ENCODE measurements around the gene TNFRSF1B. TPM values are rescaled to one million over a fixed set of nuclear protein-coding genes. Genes with fewer than 3 reads are reported as not detected.

The TNFRSF1B gene
- 0.26 and 1.3 TPM in 2 replicates for total RNA-seq
- polyA plus RNA-seq (2012), result not detected

- peak; percentile 38 for DNase-seq (ENCODE audit: low read depth)
These were observed at the start of gene TNFRSF1B for GRCh38 chr1:12166834-12167492. Gene TNFRSF1B (plus strand): TSS chr1:12166991. CDS start chr1:12167092, 101 bp downstream.

DNA sequence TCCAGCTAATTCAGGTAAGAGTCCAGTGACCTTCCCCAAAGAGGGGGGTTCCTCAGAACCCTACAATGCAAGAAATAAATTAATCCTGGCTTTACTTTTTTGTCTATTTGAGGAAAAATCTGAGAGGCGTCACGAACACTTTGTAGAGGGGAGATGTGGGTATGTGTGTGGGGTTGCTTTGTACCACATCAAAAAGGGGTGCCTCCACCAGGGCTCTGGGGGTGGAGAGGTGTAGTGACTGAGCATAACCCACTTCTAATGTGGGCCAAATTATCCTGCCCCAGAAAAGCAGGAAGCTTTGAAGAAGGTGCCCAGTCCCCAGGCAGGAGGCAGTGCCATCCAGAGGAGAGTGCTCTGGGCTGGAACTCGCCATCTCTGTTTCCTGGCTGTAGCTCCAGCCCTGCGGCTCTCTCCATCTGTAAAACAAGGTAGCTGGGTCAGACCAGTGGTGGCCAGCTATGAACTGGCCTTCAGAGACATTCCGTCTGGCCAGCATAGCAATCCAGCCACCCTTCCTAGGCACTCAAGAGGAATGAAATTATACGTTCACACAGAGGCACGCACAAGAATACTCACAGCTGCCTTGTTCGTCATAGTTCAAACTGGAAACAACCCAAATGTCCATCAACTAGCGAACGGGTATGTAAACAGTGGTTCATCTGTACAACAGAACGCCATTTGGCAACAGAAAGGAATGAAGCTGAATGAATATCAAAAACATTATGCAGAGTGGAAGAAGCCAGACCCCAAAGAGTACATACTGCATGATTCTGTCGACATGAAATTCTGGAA is 45.4 kb upstream of the TNFRSF1B start:
- DNase-seq (ENCODE audit: low read depth), result peak; percentile 34

DNA sequence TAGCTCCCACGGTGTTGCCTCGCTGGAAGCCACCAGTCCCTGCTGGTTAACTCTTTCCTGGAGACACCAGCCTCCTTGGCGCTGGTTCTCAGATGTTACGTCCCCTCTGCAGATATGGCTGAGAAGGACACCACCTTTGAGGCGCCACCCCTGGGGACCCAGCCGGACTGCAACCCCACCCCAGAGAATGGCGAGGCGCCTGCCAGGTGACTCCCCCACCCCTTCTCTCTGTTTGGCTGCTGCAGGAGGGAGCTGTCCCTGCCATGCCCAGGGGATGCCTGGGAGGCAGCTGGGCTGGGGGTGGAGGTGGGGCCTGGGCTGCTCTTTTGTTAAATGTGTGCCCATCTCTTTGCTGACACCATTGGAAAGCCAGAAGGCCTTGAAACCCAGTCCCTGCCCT is 43.6 kb upstream of the TNFRSF1B start:
- no peak for DNase-seq (ENCODE audit: low read depth)

DNA sequence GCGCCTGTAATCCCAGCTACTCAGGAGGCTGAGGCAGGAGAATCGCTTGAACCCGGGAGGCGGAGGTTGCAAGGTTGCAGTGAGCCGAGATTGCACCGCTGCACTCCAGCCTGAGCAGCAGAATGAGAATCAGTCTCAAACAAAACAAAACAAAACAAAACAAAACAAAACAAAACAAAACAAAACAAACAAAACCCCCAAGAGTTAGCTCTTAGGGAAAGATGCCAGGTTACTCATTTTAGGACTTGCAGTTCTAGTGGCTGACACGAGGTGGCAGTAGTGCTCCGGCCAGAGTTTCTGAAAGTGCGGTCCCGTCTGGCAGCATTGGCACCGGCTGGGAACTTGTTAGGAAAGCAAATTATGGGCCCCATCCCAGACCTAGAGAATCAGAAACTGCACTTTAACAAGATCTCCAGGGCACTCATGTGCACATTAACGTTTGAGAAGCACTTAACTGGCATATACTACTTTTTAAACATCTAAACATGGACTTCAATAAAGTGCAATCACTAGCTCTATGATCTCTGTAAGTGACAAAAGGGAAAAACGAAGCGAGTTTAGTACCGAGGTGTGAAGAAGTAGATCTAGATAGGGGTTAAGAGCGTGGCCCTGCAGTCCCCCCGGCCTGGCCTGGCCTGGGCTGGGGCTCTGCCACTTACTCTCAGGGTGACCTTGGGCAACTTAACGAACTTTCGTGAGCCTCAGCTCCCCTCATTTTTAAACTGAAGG is 41.9 kb upstream of the TNFRSF1B start:
- DNase-seq (ENCODE audit: low read depth), result peak; percentile 78

GRCh38 chr1:12125422-12126355 is 41.1 kb upstream of the TNFRSF1B start:
- DNase-seq (ENCODE audit: low read depth), result no peak

- DNase-seq (ENCODE audit: low read depth), result no peak
These were observed 40.0 kb upstream of the TNFRSF1B start for GRCh38 chr1:12126781-12127180.

GRCh38 chr1:12127206-12127810 is 39.5 kb upstream of the TNFRSF1B start:
- no peak for DNase-seq (ENCODE audit: low read depth)

DNA sequence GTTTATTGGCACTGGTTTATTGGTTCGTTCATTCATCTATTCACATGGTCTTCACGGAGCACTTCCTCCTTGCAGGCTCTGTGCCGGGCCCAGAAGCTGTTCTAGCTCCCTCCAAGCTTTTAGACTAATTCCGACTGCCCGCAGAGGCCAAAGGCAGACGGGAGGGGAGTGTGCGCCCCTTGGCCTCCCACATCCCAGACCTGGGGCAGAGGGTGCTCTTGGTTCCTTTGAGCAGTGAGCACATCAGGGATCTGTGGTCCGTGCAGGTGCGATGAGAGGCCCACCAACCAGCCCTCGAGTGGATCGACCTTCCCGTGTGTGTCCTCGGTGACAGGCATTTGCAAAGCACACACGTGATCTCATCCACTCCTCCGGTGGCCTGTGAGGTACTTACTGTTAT is 38.7 kb upstream of the TNFRSF1B start:
- no peak for DNase-seq (ENCODE audit: low read depth)

DNA sequence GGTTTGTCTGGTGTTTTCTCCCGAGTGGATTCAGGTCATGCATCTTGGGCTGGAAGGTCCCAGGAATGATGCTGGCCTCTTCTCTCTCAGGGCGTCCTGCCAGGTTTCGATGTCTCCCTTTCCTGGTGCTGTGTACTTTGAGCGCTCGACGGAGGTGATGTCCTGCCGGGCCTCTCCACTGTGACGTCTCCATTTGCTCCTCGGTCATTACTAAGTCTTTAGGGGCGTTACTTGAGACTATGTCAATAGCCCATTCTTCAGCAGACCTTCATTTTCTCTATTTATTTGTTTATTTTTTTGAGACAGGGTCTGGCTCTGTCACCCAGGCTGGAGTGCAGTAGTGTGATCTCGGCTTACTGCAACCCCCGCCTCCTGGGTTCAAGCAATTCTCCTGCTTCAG is 37.2 kb upstream of the TNFRSF1B start:
- no peak for DNase-seq (ENCODE audit: low read depth)

DNA sequence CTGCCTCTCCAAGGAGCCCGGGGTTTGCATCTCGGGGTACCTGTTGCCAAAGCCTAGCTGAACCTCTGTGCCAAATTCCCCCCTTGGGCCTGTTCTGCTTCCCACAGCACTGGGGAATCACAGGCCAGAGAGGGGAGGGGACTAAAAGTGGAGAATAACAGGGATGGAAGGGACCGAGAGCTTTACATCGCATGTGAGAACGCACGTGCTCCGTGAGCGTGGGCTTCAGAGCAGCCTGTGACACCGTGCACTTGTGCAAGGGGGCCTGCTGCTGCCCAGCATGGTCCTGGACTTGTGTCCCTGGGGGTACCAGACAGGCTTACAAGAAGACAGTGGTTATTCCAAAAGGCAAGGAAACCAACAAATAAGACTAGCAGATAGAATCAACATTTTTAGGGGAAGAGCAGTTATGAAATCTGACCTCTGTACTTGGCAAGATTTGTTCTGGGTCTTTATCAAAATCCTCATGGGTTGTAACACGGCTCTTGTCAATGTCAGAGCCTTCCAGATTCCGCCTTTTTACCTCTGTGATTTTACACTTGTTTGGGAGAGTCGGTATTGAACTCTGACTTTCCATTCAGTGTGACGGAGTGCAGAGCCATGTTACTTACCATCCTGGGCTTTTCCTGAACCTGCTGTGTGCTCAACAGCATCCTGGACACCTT is 36.2 kb upstream of the TNFRSF1B start:
- no peak for DNase-seq (ENCODE audit: low read depth)

GRCh38 chr1:12132078-12132477 is 34.7 kb upstream of the TNFRSF1B start:
- DNase-seq (ENCODE audit: low read depth), result no peak

GRCh38 chr1:12134716-12135115 is 32.1 kb upstream of the TNFRSF1B start:
- no peak for DNase-seq (ENCODE audit: low read depth)

DNA sequence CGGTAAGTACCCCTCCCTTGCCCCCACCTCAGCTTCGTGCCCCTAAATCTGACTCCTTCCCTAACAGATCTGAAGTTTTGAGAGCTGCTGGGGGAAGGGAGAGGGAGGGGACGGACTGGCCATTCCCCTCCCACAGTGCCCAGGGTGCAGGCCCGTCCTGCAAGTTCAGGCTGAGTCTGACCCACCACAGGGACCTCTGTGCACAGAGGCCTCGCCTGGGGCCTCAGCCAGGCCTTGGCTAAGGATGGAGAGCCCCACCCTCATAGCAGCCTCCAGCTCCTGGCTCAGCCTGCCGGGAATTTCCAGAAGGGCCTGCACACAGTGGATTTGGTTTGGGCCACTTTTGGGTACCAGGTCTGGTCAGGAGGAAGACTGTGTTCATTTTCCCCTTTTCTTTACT is 31.2 kb upstream of the TNFRSF1B start:
- no peak for DNase-seq (ENCODE audit: low read depth)

- no peak for DNase-seq (ENCODE audit: low read depth)
These were observed 29.7 kb upstream of the TNFRSF1B start for GRCh38 chr1:12136916-12137610.

DNA sequence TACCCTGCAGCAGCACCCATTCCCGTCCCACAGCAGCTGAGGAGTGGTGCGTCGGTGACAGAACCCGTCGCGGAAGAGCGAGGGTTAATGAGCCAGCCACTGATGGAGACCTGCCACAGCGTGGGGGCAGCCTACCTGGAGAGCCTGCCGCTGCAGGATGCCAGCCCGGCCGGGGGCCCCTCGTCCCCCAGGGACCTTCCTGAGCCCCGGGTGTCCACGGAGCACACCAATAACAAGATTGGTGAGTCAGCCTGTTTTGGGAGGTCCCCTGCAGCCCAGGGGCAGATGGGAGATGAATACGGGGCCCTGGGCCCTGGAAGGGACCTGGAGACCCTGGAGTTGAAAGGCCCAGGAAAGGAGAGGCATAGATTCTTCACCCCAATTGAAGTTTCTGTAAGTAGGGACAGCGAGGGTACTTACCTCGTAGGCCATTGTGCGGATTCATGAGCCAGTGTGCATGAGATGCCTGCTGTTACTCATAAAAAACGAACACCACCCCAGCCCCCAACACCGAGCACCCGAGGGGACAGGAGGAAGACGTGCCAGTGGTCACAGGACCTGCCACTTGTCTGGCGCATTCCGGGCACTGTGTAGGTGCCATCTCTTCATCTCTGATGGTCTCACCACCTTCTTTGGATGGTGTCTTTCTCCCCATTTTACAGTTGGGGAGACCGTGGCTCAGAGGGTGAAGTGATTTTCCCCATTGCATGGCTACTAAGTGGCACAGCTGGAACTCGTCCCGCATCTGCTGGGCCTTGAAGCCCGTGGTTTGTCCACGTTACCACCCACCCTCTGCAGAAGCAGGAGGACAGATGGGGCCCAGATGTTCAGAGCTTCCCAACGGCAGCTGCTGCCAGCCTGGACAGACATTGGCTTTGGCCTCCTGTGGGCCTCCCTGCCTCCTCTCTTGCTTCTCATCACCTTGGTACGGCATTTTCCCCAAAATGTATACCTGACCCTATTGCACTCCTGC is 28.3 kb upstream of the TNFRSF1B start:
- no peak for DNase-seq (ENCODE audit: low read depth)

GRCh38 chr1:12140016-12140415 is 26.8 kb upstream of the TNFRSF1B start:
- DNase-seq (ENCODE audit: low read depth), result no peak

GRCh38 chr1:12140515-12141162 is 26.2 kb upstream of the TNFRSF1B start:
- DNase-seq (ENCODE audit: low read depth), result no peak
